HepG2 (cell line): ENCODE data around the gene PYHIN1. TPM values are rescaled to one million over a fixed set of nuclear protein-coding genes. Genes with fewer than 3 reads are reported as not detected.

Source experiments
- ATAC-seq: fragments of 200-7000 bp; cut with Tn5 transposase; 3 replicates; pipeline ENCODE4 v1.9.1; 2020; ENCODE audit warnings: mild to moderate bottlenecking, moderate library complexity
- BruUV-seq: library from RNA; stranded (reverse); fragments of 400-500 nt; replicated peaks from 2 replicates; lab custom pipeline; 2021; lab: Mats Ljungman, UMichigan
- CTCF ChIA-PET: fragments of 300-600 bp; formaldehyde crosslinking; extraction: SDS; loops from one replicate; lab custom pipeline; 2021; ENCODE audit warnings: low total read pairs, inconsistent platforms, low intra/inter-chr PET ratio; lab: Yijun Ruan, JAX
- POLR2A ChIA-PET: fragments of 350-600 bp; sonication (Branson Sonifier 250); formaldehyde crosslinking; loops from one replicate; lab custom pipeline; 2020; ENCODE audit warnings: antibody characterized with exemption, inconsistent platforms; lab: Yijun Ruan, JAX
- DNase-seq: peaks from one replicate; pipeline ENCODE4 v3.0.0-alpha.2; 2015; ENCODE audit warnings: low spot score
- FAIRE-seq: peaks from 3 replicates; lab custom pipeline; 2011; peaks lifted over from hg19 to GRCh38; lab: Jason Lieb, UNC
- H2AFZ ChIP-seq: one replicate; pipeline ENCODE4 v1.6.1; 2011; ENCODE audit warnings: low read length, inconsistent platforms
- H3K27ac ChIP-seq: fragments of 300-600 bp; 3 replicates; pipeline ENCODE4 v1.8.0; 2011; ENCODE audit warnings: mixed run types, mild to moderate bottlenecking, mixed read lengths, low read length, inconsistent platforms; ENCODE audit not compliant: insufficient read depth; ENCODE audit errors: extremely low read length
- H3K27me3 ChIP-seq, 2 experiments: fragments of 200-600 bp in 1 of 2; 2 replicates in 1 of 2; 3 replicates in 1 of 2; pipeline versions ENCODE4 v1.6.0 to v1.8.0; 2011; ENCODE audit warnings: low read length in 2 of 2, mild to moderate bottlenecking in 2 of 2, moderate library complexity in 2 of 2, inconsistent platforms in 1 of 2; ENCODE audit not compliant: insufficient read depth in 2 of 2, control insufficient read depth in 1 of 2
- H3K36me3 ChIP-seq, 2 experiments: fragments of 200-600 bp in 1 of 2; replicated peaks in 1 of 2; 2 replicates in 1 of 2; 3 replicates in 1 of 2; pipeline versions ENCODE4 v1.5.1 to v1.8.0; 2011; ENCODE audit warnings: low read length in 2 of 2, inconsistent platforms in 1 of 2; ENCODE audit not compliant: insufficient read depth in 2 of 2, control insufficient read depth in 1 of 2
- H3K4me1 ChIP-seq: 2 replicates; pipeline ENCODE4 v1.5.1; 2012; ENCODE audit warnings: low read length, inconsistent platforms; ENCODE audit not compliant: insufficient read depth
- H3K4me2 ChIP-seq: 2 replicates; pipeline ENCODE4 v1.6.0; 2011; ENCODE audit warnings: low read depth, low read length, inconsistent platforms
- H3K4me3 ChIP-seq, 3 experiments: fragments of 200-600 bp in 1 of 3; sonication (generic), shearing (Covaris generic) in 1 of 3; replicated peaks in 1 of 3; 2 replicates each; pipeline ENCODE4 v1.5.1; 2011 to 2016; ENCODE audit warnings: low read length in 3 of 3, inconsistent platforms in 2 of 3, low read depth in 2 of 3, mild to moderate bottlenecking in 2 of 3, control low read depth in 1 of 3, mixed read lengths in 1 of 3; ENCODE audit not compliant: insufficient read depth in 1 of 3
- H3K79me2 ChIP-seq: one replicate; pipeline ENCODE4 v1.6.1; 2011; ENCODE audit warnings: low read length, inconsistent platforms; ENCODE audit not compliant: insufficient read depth
- H3K9ac ChIP-seq: 2 replicates; pipeline ENCODE4 v1.6.0; 2011; ENCODE audit warnings: mild to moderate bottlenecking, low read depth, low read length, inconsistent platforms; ENCODE audit not compliant: insufficient read depth
- H3K9me3 ChIP-seq: 2 replicates; pipeline ENCODE4 v1.5.1; 2012; ENCODE audit warnings: mild to moderate bottlenecking, low read length
- H4K20me1 ChIP-seq: 2 replicates; pipeline ENCODE4 v1.6.0; 2011; ENCODE audit warnings: inconsistent platforms, mild to moderate bottlenecking, low read length, moderate library complexity; ENCODE audit not compliant: insufficient read depth
- AKAP8 ChIP-seq: sonication (generic); formaldehyde crosslinking; IDR thresholded peaks from 2 replicates; pipeline ENCODE4 v1.5.1; 2020; ENCODE audit warnings: mild to moderate bottlenecking, missing genetic modification reagents
- CHCHD3 ChIP-seq: sonication (generic); formaldehyde crosslinking; IDR thresholded peaks from 2 replicates; pipeline ENCODE4 v1.8.0; 2022; ENCODE audit warnings: mild to moderate bottlenecking, missing genetic modification reagents, moderate library complexity
- KAT7 ChIP-seq: IDR thresholded peaks from 2 replicates; pipeline ENCODE4 v1.6.1; 2018; ENCODE audit warnings: borderline replicate concordance, missing compliant biosample characterization
- MTA1 ChIP-seq: sonication (generic); formaldehyde crosslinking; IDR thresholded peaks from 2 replicates; pipeline ENCODE4 v1.4.0; 2020; ENCODE audit warnings: missing genetic modification reagents, mild to moderate bottlenecking, borderline replicate concordance
- NFE2L2 ChIP-seq: fragments of 150-350 bp; IDR thresholded peaks from 2 replicates; pipeline ENCODE4 v1.6.1; 2014; ENCODE audit warnings: low read length
- PHB2 ChIP-seq: fragments of 450-650 bp; IDR thresholded peaks from 2 replicates; pipeline ENCODE4 v1.6.1; 2018; ENCODE audit not compliant: partially characterized antibody
- ZZZ3 ChIP-seq: sonication (generic); formaldehyde crosslinking; IDR thresholded peaks from 2 replicates; pipeline ENCODE4 v1.4.0; 2020; ENCODE audit warnings: missing genetic modification reagents, mild to moderate bottlenecking, borderline replicate concordance
- WGBS: methylation state at CpG from one replicate; pipeline ENCODE4 v1.1.6; 2017; ENCODE audit warnings: low lambda C conversion rate; 5-methylcytosine and 5-hydroxymethylcytosine counted together
- in situ Hi-C: cut with HindIII; loops from 2 replicates; pipeline ENCODE4 v1.10.0; 2017; ENCODE audit warnings: low pct_unique_long_range_greater_than_20kb; ENCODE audit not compliant: extremely low pct_ligation_motif_present
- intact Hi-C: fragments of 100-400 bp; cut with micrococcal nuclease; formaldehyde crosslinking; loops from one replicate; pipeline ENCODE4 v1.10.0; 2022; ENCODE audit not compliant: unreplicated experiment
- polyA plus RNA-seq, 8 experiments: library from polyadenylated mRNA; depleted of rRNA in 3 of 8; stranded (reverse) in 7 of 8; unstranded in 1 of 8; fragments of >200 nt; fragmentation: Illumina TruSeq in 4 of 8; extraction: Trizol in 4 of 8; gene quantifications; 2 replicates each; pipeline versions ENCODE4 v1.2.1 to v1.2.3, GENCODE V29; 2011 to 2016; ENCODE audit warnings: low read depth in 4 of 8, missing spikeins in 1 of 8, mixed read lengths in 1 of 8; ENCODE audit not compliant: insufficient read depth in 1 of 8
- total RNA-seq, 5 experiments: library from RNA; depleted of rRNA; stranded (reverse); fragments of >200 nt; fragmentation: Illumina TruSeq; extraction: Trizol; gene quantifications; 2 replicates each; pipeline ENCODE4 v1.2.3, GENCODE V29; 2016; ENCODE audit warnings: low read depth in 1 of 5
- TF ChIP-seq, protein P1 (sequence below): sonication (generic); formaldehyde crosslinking; IDR thresholded peaks from 2 replicates; pipeline ENCODE4 v1.5.0; 2020; ENCODE audit warnings: mild to moderate bottlenecking, missing genetic modification reagents
- TF ChIP-seq, protein P2 (sequence below): sonication (generic); formaldehyde crosslinking; IDR thresholded peaks from 2 replicates; pipeline ENCODE4 v1.4.0; 2020; ENCODE audit warnings: mild to moderate bottlenecking, missing genetic modification reagents
- TF ChIP-seq, protein P3 (sequence below): sonication (generic); formaldehyde crosslinking; IDR thresholded peaks from 2 replicates; pipeline ENCODE4 v1.8.1; 2023; ENCODE audit warnings: mild to moderate bottlenecking, missing genetic modification reagents, borderline replicate concordance
- TF ChIP-seq, protein P4 (sequence below): sonication (generic); formaldehyde crosslinking; conservative IDR thresholded peaks from 2 replicates; pipeline ENCODE4 v1.8.0; 2022; ENCODE audit warnings: missing genetic modification reagents

The PYHIN1 gene
- total and polyA plus RNA-seq, 2 of the 13 experiments (the other 11 are each of a cell fraction or from before 2014, with no cell fraction given), result not detected

DNA sequence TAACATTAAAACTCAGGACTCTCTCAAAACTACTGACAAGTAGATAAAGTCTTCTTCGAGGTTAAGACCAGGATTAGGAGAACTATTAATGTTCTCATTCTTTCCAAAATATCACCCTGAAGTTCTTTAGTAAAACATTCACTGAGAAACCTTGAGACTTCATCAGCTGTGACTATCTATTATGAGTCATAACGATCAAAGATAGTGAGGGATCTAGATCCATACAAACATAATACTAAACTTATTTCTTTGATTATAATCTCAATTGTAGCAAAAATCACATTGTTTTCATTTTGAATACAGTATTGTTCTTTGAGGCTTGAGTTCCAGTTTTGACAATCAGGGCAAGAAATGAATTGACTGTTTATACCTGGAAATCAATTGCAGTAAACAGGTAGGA lies 11.1 kb downstream of the PYHIN1 start:
- Histone ChIP-seq H3K36me3 (no peaks in the 10 kb centered on the region), H3K4me2 (no peak overlapping the region), H3K9me3 (peaks cover 73% of the 10 kb centered on the region), H3K4me3 (no peak overlapping the region), H3K79me2 (no peaks in the 10 kb centered on the region), H4K20me1 (no peaks in the 10 kb centered on the region), H3K27me3 (no peaks in the 10 kb centered on the region), H2AFZ (no peak overlapping the region), H3K9ac (no peak overlapping the region), H3K4me1 (no peaks in the 10 kb centered on the region), H3K27ac (no peak overlapping the region)
- POLR2A ChIA-PET, result no interaction called here
- in situ Hi-C loops, result no loop called here
- intact Hi-C loops, result no loop called here
- CTCF ChIA-PET, result no interaction called here
- no peak for TF ChIP-seq AKAP8
- no peak for TF ChIP-seq CHCHD3 (CRISPR knock-in tag)
- TF ChIP-seq, protein P1, sequence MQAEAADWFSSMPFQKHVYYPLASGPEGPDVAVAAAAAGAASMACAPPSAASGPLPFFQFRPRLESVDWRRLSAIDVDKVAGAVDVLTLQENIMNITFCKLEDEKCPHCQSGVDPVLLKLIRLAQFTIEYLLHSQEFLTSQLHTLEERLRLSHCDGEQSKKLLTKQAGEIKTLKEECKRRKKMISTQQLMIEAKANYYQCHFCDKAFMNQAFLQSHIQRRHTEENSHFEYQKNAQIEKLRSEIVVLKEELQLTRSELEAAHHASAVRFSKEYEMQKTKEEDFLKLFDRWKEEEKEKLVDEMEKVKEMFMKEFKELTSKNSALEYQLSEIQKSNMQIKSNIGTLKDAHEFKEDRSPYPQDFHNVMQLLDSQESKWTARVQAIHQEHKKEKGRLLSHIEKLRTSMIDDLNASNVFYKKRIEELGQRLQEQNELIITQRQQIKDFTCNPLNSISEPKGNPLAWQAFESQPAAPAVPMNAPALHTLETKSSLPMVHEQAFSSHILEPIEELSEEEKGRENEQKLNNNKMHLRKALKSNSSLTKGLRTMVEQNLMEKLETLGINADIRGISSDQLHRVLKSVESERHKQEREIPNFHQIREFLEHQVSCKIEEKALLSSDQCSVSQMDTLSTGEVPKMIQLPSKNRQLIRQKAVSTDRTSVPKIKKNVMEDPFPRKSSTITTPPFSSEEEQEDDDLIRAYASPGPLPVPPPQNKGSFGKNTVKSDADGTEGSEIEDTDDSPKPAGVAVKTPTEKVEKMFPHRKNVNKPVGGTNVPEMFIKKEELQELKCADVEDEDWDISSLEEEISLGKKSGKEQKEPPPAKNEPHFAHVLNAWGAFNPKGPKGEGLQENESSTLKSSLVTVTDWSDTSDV (CRISPR knock-in tag), result no peak
- no peak for TF ChIP-seq KAT7
- TF ChIP-seq NFE2L2, result no peak
- TF ChIP-seq, protein P2, sequence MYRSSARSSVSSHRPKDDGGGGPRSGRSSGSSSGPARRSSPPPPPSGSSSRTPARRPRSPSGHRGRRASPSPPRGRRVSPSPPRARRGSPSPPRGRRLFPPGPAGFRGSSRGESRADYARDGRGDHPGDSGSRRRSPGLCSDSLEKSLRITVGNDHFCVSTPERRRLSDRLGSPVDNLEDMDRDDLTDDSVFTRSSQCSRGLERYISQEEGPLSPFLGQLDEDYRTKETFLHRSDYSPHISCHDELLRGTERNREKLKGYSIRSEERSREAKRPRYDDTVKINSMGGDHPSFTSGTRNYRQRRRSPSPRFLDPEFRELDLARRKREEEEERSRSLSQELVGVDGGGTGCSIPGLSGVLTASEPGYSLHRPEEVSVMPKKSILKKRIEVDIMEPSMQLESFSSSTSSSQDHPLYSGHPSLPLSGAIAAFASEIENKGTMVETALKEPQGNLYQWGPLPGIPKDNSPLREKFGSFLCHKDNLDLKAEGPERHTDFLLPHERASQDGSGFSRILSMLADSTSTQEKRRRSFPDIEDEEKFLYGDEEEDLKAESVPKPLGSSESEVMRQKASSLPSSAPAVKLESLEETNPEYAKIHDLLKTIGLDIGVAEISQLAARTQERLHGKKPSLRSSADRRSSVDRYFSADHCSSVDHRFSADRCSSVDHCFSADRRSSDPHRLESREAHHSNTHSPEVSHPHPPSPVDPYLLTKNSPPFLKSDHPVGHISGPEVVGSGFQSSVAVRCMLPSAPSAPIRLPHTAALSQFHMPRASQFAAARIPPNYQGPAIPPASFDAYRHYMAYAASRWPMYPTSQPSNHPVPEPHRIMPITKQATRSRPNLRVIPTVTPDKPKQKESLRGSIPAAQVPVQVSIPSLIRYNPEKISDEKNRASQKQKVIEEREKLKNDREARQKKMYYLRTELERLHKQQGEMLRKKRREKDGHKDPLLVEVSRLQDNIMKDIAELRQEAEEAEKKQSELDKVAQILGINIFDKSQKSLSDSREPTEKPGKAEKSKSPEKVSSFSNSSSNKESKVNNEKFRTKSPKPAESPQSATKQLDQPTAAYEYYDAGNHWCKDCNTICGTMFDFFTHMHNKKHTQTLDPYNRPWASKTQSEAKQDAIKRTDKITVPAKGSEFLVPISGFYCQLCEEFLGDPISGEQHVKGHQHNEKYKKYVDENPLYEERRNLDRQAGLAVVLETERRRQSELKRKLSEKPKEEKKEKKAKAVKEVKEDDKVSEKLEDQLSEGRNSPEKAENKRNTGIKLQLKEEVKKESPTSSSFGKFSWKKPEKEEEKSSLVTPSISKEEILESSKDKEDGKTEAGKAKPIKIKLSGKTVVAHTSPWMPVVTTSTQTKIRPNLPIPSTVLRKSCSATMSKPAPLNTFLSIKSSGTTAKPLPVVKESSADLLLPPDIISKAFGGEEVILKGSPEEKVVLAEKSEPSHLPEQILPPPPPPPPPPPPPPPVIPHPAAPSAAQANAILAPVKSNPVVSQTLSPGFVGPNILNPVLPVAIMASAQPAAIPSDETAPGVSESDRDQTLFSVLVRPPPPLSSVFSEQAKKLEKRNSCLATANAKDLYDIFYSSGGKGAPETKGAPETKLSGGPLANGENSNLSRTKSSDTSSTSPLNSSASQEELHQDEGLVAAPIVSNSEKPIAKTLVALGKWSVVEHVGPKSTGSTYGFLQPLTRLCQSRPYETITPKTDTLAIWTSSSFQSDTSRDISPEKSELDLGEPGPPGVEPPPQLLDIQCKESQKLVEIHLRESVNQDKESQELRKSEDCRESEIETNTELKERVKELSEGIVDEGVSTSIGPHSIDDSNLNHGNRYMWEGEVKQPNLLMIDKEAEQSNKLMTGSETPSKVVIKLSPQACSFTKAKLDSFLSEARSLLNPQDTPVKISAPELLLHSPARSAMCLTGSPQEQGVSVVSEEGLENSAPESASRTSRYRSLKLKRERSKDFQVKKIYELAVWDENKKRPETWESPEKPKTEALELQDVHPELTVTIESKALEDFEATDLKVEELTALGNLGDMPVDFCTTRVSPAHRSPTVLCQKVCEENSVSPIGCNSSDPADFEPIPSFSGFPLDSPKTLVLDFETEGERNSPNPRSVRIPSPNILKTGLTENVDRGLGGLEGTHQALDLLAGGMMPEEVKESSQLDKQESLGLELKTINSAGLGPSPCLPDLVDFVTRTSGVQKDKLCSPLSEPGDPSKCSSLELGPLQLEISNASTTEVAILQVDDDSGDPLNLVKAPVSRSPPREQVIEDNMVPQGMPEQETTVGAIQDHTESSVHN (CRISPR knock-in tag), result no peak
- no peak for TF ChIP-seq ZZZ3 (CRISPR knock-in tag)
- TF ChIP-seq, protein P3, sequence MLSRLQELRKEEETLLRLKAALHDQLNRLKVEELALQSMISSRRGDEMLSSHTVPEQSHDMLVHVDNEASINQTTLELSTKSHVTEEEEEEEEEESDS, result no peak
- TF ChIP-seq MTA1 (CRISPR knock-in tag), result no peak
- TF ChIP-seq, protein P4, sequence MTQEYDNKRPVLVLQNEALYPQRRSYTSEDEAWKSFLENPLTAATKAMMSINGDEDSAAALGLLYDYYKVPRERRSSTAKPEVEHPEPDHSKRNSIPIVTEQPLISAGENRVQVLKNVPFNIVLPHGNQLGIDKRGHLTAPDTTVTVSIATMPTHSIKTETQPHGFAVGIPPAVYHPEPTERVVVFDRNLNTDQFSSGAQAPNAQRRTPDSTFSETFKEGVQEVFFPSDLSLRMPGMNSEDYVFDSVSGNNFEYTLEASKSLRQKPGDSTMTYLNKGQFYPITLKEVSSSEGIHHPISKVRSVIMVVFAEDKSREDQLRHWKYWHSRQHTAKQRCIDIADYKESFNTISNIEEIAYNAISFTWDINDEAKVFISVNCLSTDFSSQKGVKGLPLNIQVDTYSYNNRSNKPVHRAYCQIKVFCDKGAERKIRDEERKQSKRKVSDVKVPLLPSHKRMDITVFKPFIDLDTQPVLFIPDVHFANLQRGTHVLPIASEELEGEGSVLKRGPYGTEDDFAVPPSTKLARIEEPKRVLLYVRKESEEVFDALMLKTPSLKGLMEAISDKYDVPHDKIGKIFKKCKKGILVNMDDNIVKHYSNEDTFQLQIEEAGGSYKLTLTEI (CRISPR knock-in tag), result no peak
- no peak for TF ChIP-seq PHB2
- FAIRE-seq, result no peak
- DNase-seq, result no peak
- 0% methylated on average over 2 of the region's 2 CpGs for WGBS
- BruUV-seq, result no TSS peak
- no peak for ATAC-seq
